GM18951 (cell line): ENCODE data around the gene PPM1H.

Source experiments
- POLR2A ChIP-seq: IDR thresholded peaks from 4 replicates; pipeline ENCODE4 v1.6.1; 2011; ENCODE audit warnings: mild to moderate bottlenecking; ENCODE audit not compliant: insufficient read length, insufficient read depth; ENCODE audit errors: extremely low read depth
- in situ Hi-C: fragments of 300-500 bp; cut with MboI; formaldehyde crosslinking; loops from one replicate; pipeline ENCODE4 v1.12.0; 2022; ENCODE audit warnings: low sequenced_read_pairs, mixed read lengths, inconsistent platforms; ENCODE audit not compliant: unreplicated experiment

PPM1H gene

DNA sequence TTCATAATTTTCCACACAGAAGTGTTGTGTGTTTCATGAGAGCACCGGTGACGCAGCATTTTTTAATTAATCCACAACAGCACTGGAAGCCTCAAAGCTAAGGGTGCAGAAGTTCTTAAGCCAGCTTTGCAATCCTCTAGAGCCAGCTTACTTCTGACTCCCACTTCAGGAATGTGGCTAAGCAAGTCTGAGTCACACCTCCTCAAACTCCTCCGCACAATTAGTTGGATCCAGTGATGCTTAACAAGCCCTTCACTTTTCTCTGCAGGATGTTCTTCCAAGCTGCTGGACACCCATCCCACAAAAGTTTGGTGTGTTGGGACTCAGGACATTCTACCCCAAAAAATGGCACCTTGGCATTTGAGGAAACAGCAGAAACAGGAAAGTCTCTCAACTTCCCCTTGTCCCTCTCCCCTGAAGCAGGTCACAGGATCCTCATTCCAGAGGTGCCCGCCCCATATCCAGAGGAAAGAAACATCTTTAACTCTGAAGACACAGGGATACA lies 210.0 kb downstream of the PPM1H start:
- in situ Hi-C loops: no loop called here
- no peak for TF ChIP-seq POLR2A

DNA sequence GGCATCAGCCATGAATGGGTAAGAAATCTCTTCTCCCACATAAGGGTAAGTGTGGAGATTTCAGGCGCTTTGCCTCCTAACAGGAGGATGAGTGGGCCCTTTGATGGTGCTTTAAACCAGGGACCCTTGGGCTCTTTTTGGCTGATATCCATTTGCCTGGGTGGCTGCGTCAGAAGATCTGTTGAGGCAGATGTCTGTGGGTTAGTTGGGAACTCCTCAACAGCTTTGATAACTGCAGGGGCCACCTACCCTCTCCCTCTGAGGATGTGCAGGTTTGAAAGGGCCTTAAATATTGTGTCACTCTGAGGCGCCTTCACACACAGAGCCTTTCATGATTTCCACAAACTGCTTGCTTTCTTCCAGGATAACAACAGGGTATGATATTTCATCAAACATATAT lies 210.7 kb downstream of the PPM1H start:
- in situ Hi-C loops: no loop called here
- TF ChIP-seq POLR2A: no peak

DNA sequence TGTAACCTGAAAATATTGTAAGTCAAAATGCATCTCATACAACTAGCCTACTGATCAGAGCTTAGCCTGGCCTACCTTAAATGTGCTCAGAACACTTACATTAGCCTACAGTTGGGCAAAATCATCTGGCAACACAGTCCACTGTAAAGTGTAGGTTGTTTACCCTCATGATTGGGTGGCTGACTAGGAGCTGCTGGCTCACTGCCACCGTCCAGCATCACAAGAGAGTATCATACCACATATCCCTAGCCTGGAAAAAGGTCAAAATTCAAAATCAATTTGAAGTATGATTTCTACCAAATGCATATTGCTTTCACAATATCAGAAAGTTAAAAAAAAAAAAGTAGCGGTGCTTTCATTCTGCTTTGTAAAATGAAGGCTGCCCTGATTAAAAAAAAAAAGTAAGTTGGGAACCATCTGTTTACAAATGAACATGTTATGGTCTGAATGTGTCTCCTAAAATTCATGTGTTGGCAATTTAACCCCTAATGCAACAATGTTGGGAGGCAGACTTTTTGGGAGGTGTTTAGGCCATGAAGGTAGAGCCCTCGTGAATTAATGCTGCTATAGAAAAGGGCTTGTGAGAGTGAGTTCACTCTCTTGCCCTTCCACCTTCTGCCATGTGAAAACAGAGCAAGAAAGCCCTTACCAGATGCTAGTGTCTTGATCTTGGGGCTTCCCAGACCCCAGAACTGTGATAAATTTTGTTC lies 211.8 kb downstream of the PPM1H start:
- in situ Hi-C loops: no loop called here
- no peak for TF ChIP-seq POLR2A

DNA sequence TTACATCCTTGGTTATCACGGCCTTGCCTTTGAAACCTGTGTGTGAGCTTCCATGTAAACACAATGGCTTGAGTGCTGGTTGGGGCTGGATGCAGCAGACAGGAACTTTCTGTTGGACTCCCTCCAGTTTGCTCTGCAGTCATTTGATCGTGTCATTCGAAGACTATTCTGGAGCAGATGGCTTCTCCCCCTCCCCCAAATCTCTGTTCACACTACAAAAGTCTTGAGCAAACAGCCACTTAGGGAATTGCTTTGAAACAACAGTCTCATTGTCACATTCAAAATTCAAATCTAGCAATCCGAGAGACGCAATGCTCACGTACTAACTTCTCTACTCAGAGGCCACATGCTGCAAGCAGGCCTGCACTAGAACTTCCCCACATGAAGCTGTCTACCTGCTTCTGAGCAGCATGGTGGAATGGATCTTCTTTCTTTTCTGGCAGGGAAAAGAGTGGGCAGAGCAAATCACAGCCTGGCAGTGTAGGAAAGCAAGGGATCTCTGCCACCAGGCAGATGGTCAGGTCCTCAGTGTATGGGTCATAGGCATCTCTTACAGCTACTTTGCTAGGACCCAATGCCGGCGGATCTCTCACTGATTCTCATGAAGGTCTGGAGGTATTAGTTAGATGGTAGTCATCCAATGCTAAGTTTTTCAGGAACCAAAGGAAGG lies 214.2 kb downstream of the PPM1H start:
- in situ Hi-C loops: no loop called here

DNA sequence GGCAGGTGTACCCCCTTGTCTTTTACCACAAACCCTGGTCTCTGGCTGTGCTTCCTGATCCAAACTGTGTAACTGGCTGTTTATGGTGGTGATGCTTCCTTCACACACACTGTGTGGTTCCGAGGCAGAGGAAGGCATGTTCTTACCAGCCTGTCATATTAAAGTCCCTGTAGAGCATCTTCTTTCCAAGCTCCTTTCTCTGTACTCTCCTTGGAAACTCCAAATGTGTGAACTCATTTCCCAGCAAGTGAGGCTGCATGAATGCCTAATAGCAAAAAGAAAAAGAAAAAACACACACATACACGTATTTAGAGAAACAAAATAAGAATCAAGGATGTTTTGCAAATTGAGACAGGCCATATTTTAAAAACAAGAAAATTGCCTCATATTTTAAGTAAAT lies 214.9 kb downstream of the PPM1H start:
- no peak for TF ChIP-seq POLR2A
- in situ Hi-C loops: no loop called here

More for the DNA sequence above, 214.2 kb downstream of the PPM1H start:
- TF ChIP-seq POLR2A: no peak

DNA sequence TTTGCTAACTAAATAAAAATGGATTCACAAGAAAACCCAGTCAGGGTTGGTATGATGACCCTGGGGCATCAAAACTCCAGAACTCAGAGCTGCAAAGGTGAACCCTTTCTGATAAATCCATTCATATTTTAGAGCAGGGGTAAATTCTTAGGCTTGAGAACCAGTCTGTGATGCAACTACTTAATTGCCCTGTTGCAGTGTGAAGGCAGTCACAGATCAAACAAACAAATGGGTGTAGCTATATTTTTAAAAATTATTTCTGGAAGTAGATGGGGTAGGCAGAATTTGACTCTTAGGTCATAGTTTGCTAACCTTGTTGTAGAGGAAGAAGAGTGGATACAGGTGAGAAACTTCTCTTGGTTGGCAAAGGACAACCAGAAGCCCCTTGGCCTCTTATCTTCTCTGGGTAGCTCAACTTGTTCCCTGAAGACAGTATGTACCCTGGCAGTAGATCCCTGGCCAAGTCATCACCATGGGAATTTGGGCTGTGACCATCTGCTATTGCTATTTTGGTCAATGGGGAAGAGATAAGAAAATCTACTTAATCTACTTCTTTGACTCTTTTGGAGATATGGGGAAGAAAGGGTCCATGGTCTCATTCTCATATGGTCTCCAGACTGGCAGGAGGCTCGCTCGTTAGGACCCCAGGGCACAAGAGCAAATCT lies 216.1 kb downstream of the PPM1H start:
- in situ Hi-C loops: no loop called here
- TF ChIP-seq POLR2A: no peak

DNA sequence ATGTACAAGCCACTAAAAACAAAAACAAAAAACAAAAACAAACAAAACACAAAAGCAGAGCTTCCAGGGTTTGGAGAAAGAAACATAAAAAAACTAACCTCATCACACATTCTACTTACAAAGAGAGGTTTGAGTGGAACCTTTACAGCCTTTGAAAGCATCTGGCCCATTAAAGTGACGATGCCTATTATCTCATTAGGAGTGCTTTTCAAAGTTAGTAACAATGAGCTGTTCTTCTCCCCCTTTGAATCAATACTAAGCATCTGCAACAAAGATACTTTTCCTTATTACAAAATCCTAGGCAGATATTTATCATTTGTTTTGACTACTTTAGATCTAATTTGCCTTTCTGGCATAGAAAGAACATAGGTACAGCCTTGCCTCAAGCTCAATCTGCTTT lies 217.3 kb downstream of the PPM1H start:
- in situ Hi-C loops: no loop called here
- TF ChIP-seq POLR2A: no peak

DNA sequence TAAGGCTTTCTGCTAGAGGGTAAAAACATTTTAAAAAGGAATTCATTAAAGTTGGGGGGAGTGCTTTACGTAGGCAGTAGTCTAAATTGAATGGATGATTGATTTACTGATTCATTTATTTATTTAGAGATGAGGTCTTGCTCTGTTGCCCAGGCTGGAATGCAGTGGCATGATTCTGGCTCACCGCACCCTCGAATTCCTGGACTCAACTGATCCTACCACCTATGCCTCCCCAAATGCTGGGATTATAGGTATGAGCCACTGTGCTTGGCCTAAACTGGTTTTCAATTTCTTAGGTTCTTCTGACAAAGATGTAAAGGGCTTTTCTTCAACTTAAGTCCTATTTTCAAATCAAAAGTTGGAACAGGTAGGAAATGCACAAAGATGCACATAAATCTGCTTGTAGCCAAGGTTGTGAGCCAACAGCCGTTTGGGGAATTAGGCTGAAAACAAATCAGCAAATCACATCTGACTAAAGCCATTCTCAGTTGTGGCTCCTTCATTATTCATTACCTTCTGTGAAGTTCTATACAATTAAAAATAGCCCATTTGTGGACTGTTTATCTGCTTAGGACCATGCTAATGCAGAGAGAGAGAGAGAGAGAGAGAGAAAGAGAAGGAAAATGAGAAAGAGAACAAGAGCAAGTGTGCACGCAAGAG lies 218.0 kb downstream of the PPM1H start:
- TF ChIP-seq POLR2A: no peak
- in situ Hi-C loops: no loop called here

DNA sequence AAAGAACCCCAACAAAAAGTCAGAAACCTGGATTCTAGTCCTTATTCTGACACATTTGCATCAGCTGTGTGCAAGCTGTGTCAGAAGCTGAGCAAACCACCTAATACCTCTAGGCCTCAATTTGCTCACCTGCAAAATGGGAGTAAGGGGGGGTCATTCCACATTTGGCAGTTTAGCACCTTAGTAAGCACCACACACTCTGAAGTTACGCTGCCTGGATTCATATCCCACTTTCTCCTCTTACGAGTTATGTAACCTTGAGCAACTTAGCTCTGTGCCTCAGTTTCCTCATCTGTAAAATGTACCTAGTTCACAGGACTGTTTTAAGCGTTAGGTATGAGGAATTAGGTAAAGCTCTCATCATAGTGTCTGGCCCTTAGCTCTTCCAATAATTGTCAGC lies 218.9 kb downstream of the PPM1H start:
- in situ Hi-C loops: no loop called here
- TF ChIP-seq POLR2A: no peak

DNA sequence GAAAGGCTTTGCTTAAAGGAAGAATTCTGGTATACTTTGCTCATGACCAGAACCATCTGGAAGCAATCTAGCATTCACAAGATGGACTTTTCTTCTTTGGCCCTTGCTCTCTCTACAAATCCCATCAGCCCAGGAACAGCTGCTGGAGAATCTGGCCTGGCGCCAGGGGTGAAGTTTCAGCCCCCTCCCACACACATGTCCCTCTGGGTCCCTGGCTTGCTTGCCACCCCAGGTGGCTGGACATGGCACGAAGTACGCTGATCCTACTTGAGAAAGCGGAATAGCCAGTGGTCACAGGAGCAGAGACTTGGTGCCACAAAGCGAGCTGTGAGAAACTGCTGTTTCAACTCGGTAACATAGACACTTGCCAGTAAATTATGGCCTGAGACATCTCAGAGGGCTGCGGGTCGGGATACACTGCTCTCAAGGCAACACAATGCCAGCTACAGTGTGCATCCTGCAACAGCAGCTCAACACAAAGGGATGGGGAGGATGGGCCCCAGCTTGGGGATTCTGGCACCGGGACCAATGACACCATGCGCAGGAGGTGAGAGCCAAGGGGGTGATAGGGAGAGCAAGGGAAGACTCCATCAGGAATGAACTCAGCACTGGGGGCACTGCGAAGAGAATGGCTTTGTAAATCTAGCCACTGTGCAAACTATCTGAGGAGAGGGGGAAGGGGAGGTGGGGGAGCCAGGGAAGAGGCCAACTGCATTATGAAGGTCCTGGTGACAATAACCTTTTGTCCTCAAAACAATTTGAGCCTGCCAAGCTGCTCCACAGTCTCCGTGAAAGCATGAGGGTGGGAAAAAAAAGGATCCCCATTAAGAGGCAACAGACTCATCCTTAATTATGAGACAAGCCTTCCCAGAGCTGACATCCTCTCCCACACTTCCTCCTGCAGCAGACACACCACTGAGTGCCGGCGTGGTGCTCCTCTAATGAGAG lies 219.9 kb downstream of the PPM1H start:
- no peak for TF ChIP-seq POLR2A
- in situ Hi-C loops: no loop called here

DNA sequence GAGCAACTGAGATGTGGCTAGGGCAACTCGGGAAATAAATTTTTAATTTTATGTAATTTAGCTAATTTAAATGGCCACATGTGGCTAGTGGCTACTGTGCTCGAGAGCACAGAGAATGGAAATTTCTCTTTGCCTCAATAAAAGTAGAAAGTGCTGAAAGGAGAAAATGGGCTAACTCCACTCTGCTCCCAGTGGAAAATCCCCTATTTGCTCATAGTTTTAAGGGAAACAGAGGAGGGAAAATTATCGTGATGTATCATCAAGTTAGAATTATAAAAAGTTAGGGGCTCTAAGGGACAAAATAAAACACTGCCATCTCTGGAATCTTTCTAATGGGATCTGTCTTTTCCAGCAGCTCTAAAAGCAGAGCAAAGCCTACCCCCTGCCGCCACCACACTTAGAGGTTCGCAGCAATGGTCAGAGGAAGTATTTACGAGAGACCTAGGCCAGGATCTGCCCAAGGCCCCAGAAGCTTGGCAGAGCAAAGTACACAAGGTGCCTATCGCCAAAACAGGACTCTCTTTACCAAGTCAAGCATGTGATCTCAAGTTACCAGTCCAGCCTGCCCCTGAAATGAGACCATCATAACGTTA lies 220.7 kb downstream of the PPM1H start:
- TF ChIP-seq POLR2A: no peak
- in situ Hi-C loops: no loop called here

DNA sequence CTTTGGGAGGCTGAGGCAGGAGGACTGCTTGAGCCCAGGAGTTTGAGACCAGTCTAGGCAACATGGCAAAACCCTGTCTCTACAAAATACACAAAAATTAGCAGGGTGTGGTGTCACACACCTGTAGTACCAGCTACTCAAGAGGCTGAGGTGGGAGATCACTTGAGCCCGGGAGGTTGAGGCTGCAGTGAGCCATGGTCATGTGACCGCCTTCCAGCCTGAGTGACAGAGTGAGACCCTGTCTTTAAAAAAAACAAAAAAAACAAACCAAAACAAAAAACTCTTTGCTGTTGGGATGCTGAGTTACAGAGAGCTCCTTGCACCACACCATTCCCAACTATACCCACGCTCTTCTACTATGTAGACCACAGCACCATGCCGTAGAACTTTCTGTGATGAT lies 221.2 kb downstream of the PPM1H start:
- no peak for TF ChIP-seq POLR2A
- in situ Hi-C loops: no loop called here
